Stimulated activated CD4-positive, alpha-beta T cell treated with anti-CD3 and anti-CD28 coated beads, Interleukin-12 subunit alpha, Interleukin-12 subunit beta, amount 100 ng/mL, for 48 hours (primary cell): ENCODE measurements around the gene PLSCR5.

ENCODE experiments used
- DNase-seq, 3 donors: peaks; one replicate each; pipeline ENCODE4 v3.0.0-alpha.2; 2020; ENCODE audit warnings: low read depth in 2 of 3, low spot score in 1 of 3

PLSCR5 gene

DNA sequence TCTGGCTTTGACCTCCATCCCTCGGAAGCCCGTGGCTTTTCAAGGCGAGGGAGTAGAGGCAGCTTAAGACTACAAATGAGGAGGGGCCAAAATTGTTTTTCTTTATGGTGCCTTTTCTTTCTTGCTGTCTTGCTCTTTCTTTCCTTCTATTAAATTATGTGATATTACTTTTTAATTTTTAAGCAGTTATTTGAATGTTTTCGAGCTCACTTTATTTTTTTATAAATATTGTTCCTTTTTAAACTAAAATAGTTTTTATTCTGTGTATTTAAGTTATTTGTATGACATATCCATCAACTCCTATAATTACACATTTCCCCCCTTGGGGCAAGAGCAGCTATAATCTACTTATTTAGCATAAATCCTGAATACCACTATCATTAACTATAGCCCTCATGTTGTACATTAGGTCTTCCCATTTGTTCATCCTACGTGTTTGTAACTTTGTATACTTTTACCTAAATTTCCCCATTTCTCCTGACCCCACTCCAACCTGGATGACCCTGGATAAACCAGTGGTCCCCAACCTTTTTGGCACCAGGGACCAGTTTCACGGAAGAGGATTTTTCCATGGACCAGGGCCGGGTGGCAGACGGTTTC, 60.1 kb downstream of the PLSCR5 start:
- DNase-seq = no peak

DNA sequence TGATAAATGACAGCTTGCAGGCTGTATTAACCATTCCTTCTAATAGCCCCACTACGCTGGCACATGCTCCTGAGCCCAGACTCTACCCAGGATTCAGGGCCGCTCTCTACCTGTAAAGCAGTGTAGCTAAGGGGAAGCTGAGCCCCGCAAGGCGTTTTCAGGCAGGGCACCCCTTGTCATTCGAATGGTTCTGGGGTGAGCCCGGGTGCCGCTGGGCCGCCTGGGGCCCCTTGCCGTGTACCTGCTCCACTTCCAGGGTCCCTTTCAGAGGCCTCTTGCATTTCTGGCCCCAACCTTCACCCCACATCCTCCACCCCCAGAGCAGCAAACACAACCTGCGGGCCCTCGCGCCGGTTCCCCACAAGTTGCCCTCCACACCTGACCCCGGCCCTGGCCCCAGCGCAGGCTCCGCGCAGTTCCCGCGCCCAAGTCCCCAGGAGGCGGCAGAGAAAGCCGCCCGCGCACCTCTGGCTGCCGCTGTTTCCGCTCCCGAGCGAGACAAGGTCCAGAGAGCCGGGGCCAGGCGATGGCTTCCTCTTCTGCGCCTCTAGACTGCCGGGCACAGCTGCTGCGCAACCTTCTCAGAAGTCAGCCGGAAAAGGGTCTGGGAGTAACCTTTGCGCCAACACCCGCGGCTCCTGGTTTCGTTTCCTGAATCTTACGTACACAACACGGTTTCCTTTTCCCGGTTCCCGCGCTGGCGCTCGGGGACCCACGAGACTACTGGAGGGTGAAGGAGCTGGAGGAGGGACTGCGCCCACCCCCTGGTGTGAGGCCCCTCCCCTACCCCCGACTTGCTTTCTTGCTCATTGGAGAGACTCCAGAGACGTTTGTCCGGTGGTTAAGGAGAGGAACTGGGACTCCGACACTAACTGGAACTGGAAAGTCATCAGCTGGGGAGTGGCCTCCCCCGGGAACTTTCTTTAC, 60.9 kb downstream of the PLSCR5 start, which contains the start of gene PLSCR1:
Gene PLSCR1, minus strand, starts transcription at position 606 of the 927 bp plus-strand sequence. CDS start 8,055 bp downstream, outside the sequence.
- peak; percentile 53 to 80 (median 77) for DNase-seq

DNA sequence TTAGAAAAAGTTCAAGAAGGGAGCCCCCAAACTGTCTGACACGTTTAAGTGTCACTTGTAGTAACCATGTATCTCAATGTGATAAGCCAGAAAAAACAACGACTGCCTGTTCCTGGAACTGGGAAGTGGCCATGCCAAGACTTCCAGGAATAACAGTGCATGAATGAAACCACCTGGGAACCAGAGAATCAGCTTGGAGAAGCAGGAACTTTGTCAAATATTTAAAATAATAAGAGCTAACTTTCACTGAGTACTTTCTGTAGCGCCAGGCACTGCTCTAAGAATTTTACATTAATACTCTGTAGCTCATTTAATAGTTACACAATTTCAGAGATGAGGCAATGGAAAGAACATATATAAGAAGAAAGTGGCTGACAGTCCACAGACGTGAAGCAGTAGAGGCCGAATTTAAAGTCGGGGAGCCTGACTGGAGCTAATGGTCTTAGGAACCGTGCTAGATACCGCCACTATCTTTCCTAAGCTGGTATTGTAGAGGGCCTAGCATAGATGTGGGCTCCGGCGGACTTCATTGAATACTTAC, 61.6 kb downstream of the PLSCR5 start:
- DNase-seq = no peak

DNA sequence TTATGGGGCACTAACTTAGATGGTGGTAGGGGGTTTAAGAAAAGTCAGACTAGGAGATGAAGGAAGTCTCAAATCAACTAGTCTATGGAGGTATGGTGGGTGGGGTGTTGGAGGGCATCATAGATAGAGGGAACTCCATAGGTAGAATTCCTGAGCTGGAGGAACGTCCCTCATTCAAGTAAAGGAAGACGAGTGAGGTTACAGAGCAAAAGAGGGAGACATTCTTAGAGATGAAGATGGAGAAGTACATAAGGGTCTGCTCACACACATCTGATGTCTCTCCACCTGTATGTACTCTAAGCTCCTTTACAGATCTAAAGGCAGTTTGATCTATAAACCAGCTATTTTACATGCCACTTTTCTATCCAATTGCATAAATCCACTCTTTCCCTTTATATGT, 62.2 kb downstream of the PLSCR5 start:
- DNase-seq = no peak

DNA sequence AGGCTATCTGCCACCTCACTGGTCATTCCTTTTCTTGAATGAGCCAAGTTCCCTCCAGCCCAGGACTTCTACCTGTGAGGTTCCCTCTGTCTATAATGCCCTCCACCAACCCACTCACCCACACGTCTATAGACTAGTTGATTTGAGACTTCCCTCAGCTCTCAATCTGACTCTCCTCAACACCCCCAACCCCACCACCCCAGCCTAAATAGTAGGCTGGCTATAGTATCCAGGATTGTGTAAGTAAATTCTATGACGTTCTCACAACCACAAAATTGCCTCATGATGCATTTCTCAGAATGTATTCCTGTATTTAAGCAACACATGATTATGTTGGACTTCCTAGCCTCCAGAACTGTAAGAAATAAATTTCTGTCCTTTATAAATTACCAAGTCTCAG, 63.0 kb downstream of the PLSCR5 start:
- no peak for DNase-seq

DNA sequence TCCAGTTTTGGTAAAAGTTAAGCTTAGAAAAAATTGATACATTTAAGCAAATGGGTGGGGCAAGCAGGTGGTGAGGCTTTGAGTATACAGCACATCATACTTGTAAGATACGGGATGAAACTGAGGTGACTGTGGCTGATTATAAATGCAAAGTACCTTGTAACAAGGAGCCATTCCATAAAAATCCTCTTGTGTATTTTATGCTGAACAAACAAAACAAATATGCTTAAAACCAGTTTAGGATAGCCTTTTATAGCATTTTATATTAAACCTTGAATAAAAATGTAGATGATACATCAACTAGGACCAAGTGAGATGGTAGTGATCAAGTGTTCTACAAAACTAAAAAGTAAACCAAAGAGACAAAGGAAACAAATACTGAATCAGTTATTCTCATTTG, 64.2 kb downstream of the PLSCR5 start:
- no peak for DNase-seq

DNA sequence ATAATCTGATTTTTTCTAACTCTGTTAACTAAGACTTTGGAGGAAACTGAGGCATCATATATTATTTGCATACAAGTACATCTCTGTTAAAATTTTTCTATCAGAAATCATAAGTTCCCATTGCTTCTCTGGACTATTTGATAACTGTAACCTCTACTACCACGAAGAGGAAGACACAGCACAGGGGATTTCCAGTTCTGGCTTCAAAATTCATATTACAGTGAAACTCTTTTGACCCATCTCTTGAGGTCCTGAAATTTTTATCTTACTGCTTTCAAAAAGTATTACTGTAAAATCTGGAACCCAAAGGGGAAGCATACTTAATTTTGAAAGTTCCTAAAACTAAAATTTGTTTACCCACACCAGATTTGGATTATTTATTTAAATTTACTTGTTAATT, 64.9 kb downstream of the PLSCR5 start:
- no peak for DNase-seq

DNA sequence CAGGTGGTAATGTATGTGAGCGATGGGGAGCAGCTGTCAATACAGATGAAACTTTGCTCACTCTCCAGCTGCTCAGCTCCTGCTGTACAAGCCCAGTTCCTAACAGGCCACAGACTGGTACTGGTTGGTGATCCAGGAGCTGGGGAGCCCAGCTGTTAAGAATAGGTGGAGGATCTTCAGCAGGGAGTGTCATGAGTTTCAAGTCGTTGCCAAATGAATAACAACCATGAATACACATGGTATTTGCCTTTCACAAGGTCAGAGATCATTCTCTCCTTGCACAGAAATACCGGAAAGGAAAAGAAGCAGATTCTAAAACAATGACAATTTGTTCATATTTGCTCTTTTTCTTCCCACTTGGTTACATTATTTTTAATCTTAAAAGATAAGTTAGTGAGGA, 65.8 kb downstream of the PLSCR5 start:
- no peak for DNase-seq

DNA sequence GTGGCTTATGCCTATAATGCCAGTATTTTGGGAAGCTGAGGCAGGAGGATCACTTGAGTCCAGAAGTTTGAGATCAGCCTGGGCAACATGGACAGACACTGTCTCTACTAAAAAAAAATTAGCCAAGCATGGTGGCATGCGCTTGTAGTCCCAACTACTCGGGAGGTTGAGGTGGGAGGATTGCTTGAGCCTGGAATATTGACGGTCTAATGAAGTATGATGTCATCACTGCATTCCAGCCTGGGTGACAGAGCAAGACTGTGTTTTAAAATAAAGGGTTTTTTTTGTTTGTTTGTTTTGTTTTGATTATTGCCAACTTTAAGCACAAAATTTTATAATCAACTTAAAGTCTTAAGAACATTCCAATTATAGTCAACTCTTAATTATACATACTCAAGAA, 67.5 kb downstream of the PLSCR5 start:
- DNase-seq = no peak

DNA sequence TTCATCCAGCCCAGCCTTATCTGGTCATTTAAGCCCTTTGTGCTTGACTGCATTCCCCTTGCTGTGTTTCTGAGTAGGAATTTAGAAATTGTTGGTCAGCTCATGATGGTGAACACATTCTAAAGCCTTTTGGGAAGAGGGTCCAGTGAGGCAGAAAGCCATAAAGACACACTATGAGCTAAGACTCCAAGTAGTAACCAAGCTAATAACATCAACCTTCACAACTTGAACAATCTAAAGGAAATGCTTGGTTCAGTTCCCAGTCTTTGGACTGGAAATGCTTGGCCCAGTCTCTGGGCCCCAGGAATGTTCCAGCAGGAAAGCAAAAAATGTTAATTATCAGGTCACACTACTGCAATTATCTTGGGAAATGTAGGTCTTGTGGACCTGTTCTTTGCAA, 68.5 kb downstream of the PLSCR5 start:
- DNase-seq = no peak
